ENCODE results near the gene USP44. TPM values are rescaled to one million over a fixed set of nuclear protein-coding genes. Genes with fewer than 3 reads are reported as not detected.
A peak's percentile ranks its signal among the peaks of the same experiment; 100 is the strongest.

The USP44 gene
- total RNA-seq, 3 donors from 2014 or later = 3.7 to 8.2 (median 3.9) TPM

DNA sequence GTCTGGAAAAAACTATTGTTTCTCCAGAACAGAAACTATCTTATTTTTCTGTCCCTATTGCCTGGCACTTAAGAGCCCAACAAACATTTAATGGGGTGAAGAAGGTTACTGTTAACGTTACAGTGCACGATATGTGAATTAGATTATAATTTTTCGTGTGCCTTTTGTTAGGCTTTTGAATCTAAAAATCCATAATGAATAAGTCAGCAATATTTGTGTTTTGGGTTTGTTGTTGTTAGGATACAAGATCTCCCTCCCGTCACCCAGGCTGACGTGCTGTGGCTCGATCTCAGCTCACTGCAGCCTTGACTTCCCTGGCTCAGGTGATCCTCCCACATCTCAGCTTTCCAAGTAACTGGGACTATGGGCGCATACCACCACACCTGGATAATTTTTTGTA, 69.4 kb downstream of the USP44 start:
- TF ChIP-seq POLR2A (IDR thresholded peaks at IDR 0.05) (no peak), POLR2AphosphoS5 (IDR thresholded peaks at IDR 0.05) (no peak)
- TF ChIP-seq, protein P1, sequence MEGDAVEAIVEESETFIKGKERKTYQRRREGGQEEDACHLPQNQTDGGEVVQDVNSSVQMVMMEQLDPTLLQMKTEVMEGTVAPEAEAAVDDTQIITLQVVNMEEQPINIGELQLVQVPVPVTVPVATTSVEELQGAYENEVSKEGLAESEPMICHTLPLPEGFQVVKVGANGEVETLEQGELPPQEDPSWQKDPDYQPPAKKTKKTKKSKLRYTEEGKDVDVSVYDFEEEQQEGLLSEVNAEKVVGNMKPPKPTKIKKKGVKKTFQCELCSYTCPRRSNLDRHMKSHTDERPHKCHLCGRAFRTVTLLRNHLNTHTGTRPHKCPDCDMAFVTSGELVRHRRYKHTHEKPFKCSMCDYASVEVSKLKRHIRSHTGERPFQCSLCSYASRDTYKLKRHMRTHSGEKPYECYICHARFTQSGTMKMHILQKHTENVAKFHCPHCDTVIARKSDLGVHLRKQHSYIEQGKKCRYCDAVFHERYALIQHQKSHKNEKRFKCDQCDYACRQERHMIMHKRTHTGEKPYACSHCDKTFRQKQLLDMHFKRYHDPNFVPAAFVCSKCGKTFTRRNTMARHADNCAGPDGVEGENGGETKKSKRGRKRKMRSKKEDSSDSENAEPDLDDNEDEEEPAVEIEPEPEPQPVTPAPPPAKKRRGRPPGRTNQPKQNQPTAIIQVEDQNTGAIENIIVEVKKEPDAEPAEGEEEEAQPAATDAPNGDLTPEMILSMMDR (IDR thresholded peaks at IDR 0.05) = no peak
- peaks cover under 1% of the 10 kb centered on the region for H3K36me3 ChIP-seq
- H3K4me3 ChIP-seq = no peak overlapping the region
- intact Hi-C loops (cut with DNase I; ENCODE audit: low total_unique reads) = no loop called here
- no peak for DNase-seq (ENCODE audit: low spot score in 2 of 2)
- no peaks in the 10 kb centered on the region for H3K4me1 ChIP-seq
- no peak overlapping the region for H3K27ac ChIP-seq
- H3K27me3 ChIP-seq = no peaks in the 10 kb centered on the region
- no peaks in the 10 kb centered on the region for H3K9me3 ChIP-seq

GRCh38 chr12:95481072-95481471, 70.2 kb downstream of the USP44 start:
- Histone ChIP-seq H3K27me3 (no peaks in the 10 kb centered on the region), H3K36me3 (no peaks in the 10 kb centered on the region), H3K4me3 (no peak overlapping the region), H3K27ac (no peak overlapping the region), H3K9me3 (no peaks in the 10 kb centered on the region), H3K4me1 (no peaks in the 10 kb centered on the region)
- intact Hi-C loops (cut with DNase I; ENCODE audit: low total_unique reads) = no loop called here
- no peak for DNase-seq (ENCODE audit: low spot score in 2 of 2)
- TF ChIP-seq, protein P1 (IDR thresholded peaks at IDR 0.05) = no peak
- TF ChIP-seq POLR2A (IDR thresholded peaks at IDR 0.05) (no peak), POLR2AphosphoS5 (IDR thresholded peaks at IDR 0.05) (no peak)

DNA sequence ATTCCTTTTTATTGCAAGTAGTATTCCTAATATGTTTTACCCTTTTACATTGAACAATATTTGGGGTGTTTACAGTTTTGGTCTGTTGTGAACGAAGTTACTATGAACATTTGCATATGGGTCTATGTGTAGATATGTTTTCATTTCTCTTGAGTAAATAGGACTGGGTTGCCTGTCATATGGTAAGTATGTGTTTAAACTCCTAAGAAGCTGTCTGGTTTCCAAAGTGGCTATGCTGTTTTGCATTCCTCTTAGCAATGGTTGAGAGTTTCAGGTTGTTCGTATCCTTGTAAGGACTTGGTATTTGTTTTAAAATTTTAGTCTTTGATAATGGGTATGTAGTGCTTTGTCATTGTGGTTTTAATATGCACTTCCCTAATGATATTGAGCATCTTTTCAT, 71.0 kb downstream of the USP44 start:
- no peak overlapping the region for H3K27ac ChIP-seq
- DNase-seq (ENCODE audit: low spot score in 2 of 2) = no peak
- H3K27me3 ChIP-seq = no peaks in the 10 kb centered on the region
- H3K4me3 ChIP-seq = no peak overlapping the region
- no peak for TF ChIP-seq POLR2AphosphoS5 (IDR thresholded peaks at IDR 0.05)
- TF ChIP-seq, protein P1 (IDR thresholded peaks at IDR 0.05) = no peak
- no peak for TF ChIP-seq POLR2A (IDR thresholded peaks at IDR 0.05)
- intact Hi-C loops (cut with DNase I; ENCODE audit: low total_unique reads) = no loop called here
- no peaks in the 10 kb centered on the region for H3K9me3 ChIP-seq
- H3K4me1 ChIP-seq = peaks cover 5 to 6% of the 10 kb centered on the region in 2 donors
- H3K36me3 ChIP-seq = no peaks in the 10 kb centered on the region

- no peaks in the 10 kb centered on the region for H3K36me3 ChIP-seq
- intact Hi-C loops (cut with DNase I; ENCODE audit: low total_unique reads) = no loop called here
- H3K27me3 ChIP-seq = no peaks in the 10 kb centered on the region
- H3K9me3 ChIP-seq = no peaks in the 10 kb centered on the region
- peak overlapping the region; percentile 70 to 96 (median 95) for H3K4me3 ChIP-seq
- peak overlapping the region; percentile 95 for H3K27ac ChIP-seq
- TF ChIP-seq POLR2AphosphoS5 (IDR thresholded peaks at IDR 0.05) (no peak), POLR2A (IDR thresholded peaks at IDR 0.05) (no peak)
- TF ChIP-seq, protein P1 (IDR thresholded peaks at IDR 0.05) = no peak
- no peak for DNase-seq (ENCODE audit: low spot score in 2 of 2)
- H3K4me1 ChIP-seq = peaks cover 5 to 7% of the 10 kb centered on the region in 2 donors
These were observed 76.7 kb downstream of the USP44 start for GRCh38 chr12:95474660-95474958.

- peak within 1 kb of the TSS; percentile 70 to 96 (median 95) for H3K4me3 ChIP-seq
- H3K27me3 ChIP-seq = no peaks in the 10 kb centered on the region
- H3K4me1 ChIP-seq = peaks cover 5 to 7% of the 10 kb centered on the region in 2 donors
- intact Hi-C loops (cut with DNase I; ENCODE audit: low total_unique reads) = no loop called here
- H3K9me3 ChIP-seq = no peaks in the 10 kb centered on the region
- TF ChIP-seq POLR2AphosphoS5 (IDR thresholded peaks at IDR 0.05) = peak; percentile 92 to 94 (median 92)
- TF ChIP-seq, protein P1 (IDR thresholded peaks at IDR 0.05) = no peak
- TF ChIP-seq POLR2A (IDR thresholded peaks at IDR 0.05) = peak; percentile 82
- no peaks in the 10 kb centered on the region for H3K36me3 ChIP-seq
- peak; percentile 95 to 96 for DNase-seq (ENCODE audit: low spot score in 2 of 2)
- peak within 1 kb of the TSS; percentile 95 for H3K27ac ChIP-seq
These were observed 77.2 kb downstream of the USP44 start, which contains the start of gene METAP2 for GRCh38 chr12:95473884-95474659. METAP2 (plus strand) TSS chr12:95474152; CDS start chr12:95474180, 28 bp downstream.

All from breast epithelium (tissue), 4 donors.